ENCODE results near the gene MCRS1.

DNA sequence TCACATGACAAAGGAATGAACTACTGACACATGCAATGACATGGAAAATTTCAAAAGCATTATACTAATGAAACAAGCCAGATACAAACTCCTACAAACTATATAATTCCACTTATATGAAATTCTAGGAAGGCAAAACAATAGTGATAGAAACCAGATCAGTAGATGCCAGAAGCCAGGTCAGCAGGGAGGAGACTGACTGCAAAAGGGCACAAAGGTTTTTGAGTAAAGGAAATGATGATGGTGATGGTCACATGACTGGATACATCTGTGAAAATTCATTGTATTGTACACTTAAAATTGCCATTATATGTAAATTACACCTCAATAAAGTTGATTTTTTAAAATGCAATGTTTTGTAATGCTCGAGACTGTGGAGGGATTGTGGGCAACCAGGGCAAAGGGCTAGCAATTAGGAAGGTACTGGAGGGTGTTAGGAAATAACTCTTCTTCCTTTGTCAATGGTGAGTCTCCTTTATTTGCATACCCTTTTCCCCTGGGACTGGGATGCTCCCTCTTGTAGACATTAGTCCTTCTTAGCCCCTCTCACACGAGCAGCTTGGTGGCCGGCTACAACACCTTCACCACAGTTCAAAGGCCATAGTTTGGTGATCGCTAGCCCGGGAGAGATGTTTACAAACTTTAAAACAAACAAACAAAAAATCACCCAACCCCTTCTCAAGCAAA lies 48.7 kb upstream of the MCRS1 start:
- TF ChIP-seq, protein P1, sequence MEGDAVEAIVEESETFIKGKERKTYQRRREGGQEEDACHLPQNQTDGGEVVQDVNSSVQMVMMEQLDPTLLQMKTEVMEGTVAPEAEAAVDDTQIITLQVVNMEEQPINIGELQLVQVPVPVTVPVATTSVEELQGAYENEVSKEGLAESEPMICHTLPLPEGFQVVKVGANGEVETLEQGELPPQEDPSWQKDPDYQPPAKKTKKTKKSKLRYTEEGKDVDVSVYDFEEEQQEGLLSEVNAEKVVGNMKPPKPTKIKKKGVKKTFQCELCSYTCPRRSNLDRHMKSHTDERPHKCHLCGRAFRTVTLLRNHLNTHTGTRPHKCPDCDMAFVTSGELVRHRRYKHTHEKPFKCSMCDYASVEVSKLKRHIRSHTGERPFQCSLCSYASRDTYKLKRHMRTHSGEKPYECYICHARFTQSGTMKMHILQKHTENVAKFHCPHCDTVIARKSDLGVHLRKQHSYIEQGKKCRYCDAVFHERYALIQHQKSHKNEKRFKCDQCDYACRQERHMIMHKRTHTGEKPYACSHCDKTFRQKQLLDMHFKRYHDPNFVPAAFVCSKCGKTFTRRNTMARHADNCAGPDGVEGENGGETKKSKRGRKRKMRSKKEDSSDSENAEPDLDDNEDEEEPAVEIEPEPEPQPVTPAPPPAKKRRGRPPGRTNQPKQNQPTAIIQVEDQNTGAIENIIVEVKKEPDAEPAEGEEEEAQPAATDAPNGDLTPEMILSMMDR (IDR thresholded peaks at IDR 0.05), result no peak
- no peak for TF ChIP-seq POLR2AphosphoS5 (IDR thresholded peaks at IDR 0.05)
